Measurements from ENCODE around the gene CFDP1. TPM values are rescaled to one million over a fixed set of nuclear protein-coding genes. Genes with fewer than 3 reads are reported as not detected.

The CFDP1 gene
- total and polyA plus RNA-seq, 2 of the 13 experiments (the other 11 are each of a cell fraction or from before 2014, with no cell fraction given): 78.6 to 153 TPM

DNA sequence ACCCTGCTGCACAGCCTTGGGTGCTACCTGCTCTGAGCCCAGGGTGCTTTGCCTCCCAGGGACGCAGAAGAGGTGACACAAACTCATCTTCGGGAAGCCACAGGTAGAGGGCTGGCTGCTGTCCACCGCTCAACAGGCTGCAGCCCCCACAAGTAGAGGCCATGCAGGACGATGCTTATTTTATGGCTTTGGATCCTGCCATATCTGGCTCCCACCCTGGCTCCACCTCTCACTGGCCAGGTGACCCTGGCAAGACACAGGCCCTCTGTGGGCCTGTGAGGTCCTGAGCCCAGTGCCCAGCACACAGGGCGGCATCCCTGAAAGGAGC lies 170.5 kb downstream of the CFDP1 start (continued):
- TF ChIP-seq, protein P1, sequence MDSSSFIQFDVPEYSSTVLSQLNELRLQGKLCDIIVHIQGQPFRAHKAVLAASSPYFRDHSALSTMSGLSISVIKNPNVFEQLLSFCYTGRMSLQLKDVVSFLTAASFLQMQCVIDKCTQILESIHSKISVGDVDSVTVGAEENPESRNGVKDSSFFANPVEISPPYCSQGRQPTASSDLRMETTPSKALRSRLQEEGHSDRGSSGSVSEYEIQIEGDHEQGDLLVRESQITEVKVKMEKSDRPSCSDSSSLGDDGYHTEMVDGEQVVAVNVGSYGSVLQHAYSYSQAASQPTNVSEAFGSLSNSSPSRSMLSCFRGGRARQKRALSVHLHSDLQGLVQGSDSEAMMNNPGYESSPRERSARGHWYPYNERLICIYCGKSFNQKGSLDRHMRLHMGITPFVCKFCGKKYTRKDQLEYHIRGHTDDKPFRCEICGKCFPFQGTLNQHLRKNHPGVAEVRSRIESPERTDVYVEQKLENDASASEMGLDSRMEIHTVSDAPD (CRISPR knock-in tag; IDR thresholded peaks at IDR 0.05): no peak
- TF ChIP-seq GZF1 (CRISPR knock-in tag; IDR thresholded peaks at IDR 0.05) (no peak), KMT2B (CRISPR knock-in tag; IDR thresholded peaks at IDR 0.05) (no peak), HMGA1 (CRISPR knock-in tag; conservative IDR thresholded peaks at IDR 0.05) (no peak), ZNF160 (CRISPR knock-in tag; IDR thresholded peaks at IDR 0.05) (no peak), CCDC6 (CRISPR knock-in tag; IDR thresholded peaks at IDR 0.05) (no peak), BRD4 (CRISPR knock-in tag; IDR thresholded peaks at IDR 0.05) (0 out of 2 replicates have a peak, but pooled peaks have one; percentile 13), ARNTL (CRISPR knock-in tag; IDR thresholded peaks at IDR 0.05) (no peak), HIC2 (CRISPR knock-in tag; IDR thresholded peaks at IDR 0.05; ENCODE audit: low read depth) (no peak; the same call in 1 of the 2 replicates), ZNF333 (CRISPR knock-in tag; IDR thresholded peaks at IDR 0.05; ENCODE audit: borderline replicate concordance) (no peak), FOXC1 (CRISPR knock-in tag; IDR thresholded peaks at IDR 0.05; ENCODE audit: borderline replicate concordance) (no peak), JUNB (CRISPR knock-in tag; IDR thresholded peaks at IDR 0.05; ENCODE audit: borderline replicate concordance) (no peak), ZNF512B (CRISPR knock-in tag; IDR thresholded peaks at IDR 0.05; ENCODE audit: borderline replicate concordance) (no peak), ZKSCAN8 (CRISPR knock-in tag; IDR thresholded peaks at IDR 0.05; ENCODE audit: borderline replicate concordance) (no peak), ATF3 (CRISPR knock-in tag; IDR thresholded peaks at IDR 0.05) (no peak), ZNF264 (CRISPR knock-in tag; IDR thresholded peaks at IDR 0.05) (peak; percentile 7), RFXAP (CRISPR knock-in tag; IDR thresholded peaks at IDR 0.05; ENCODE audit: borderline replicate concordance) (0 out of 2 replicates have a peak, but pooled peaks have one; percentile 24), BHLHE40 (IDR thresholded peaks at IDR 0.05; ENCODE audit: low read length) (no peak), ZNF263 (CRISPR knock-in tag; IDR thresholded peaks at IDR 0.05) (no peak), ZBTB7B (CRISPR knock-in tag; IDR thresholded peaks at IDR 0.05) (no peak), ZMYM2 (CRISPR knock-in tag; IDR thresholded peaks at IDR 0.05) (no peak; the same call in 1 of the 2 replicates), TBL1XR1 (IDR thresholded peaks at IDR 0.05; ENCODE audit: borderline replicate concordance, low read length, partially characterized antibody) (no peak), YEATS2 (CRISPR knock-in tag; IDR thresholded peaks at IDR 0.05; ENCODE audit: borderline replicate concordance) (no peak), AGO2 (optimal IDR thresholded peaks at IDR 0.05; ENCODE audit: low read depth, low read length) (peak; percentile 42), ZBTB3 (CRISPR knock-in tag; IDR thresholded peaks at IDR 0.05; ENCODE audit: borderline replicate concordance, low read depth) (no peak), SRSF4 (IDR thresholded peaks at IDR 0.05; ENCODE audit: low read depth, low read length, poor library complexity, severe bottlenecking) (no peak), RBFOX2 (IDR thresholded peaks at IDR 0.05; ENCODE audit: low read depth, low read length) (peak; percentile 40; the same call in 1 of the 2 replicates)

Data from HepG2 (cell line).